ENCODE data around the gene ZNF556.

ZNF556 gene

DNA sequence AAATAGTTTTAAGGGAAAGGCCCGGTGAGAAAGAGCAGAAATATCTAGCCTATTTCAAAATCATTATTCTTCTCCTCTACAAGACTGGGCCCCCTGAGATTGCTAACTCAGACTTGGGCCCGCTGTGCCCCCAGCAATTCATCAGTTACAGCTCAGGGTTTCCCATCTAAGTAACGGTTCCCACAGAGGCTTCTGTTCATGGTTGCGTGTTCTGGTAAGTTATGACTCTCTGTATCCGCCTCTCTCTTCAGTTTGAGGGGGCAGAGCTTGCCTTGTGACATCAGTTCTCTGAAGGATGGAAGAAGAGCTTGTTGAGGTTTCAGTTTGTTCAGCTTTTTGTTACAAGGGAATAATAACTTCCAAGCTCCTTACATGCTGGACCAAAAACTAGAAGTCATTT is 45.2 kb downstream of the ZNF556 start:
- Histone ChIP-seq H3K27ac (ENCODE audit: low read depth, low read length, severe bottlenecking) (no peak overlapping the region), H3K4me3 (ENCODE audit: extremely low read depth, insufficient read depth, low read length, poor library complexity, severe bottlenecking) (no peak overlapping the region), H3K4me1 (ENCODE audit: control insufficient read depth, insufficient read depth, low read length, poor library complexity, severe bottlenecking) (no peaks in the 10 kb centered on the region), H3K9me3 (ENCODE audit: control insufficient read depth, low read length) (peaks cover 19% of the 10 kb centered on the region), H3K36me3 (ENCODE audit: control insufficient read depth, insufficient read depth, low read length) (peaks cover 20% of the 10 kb centered on the region)
- WGBS, 2 experiments (ENCODE audit: insufficient coverage in 2 of 2), result 89 to 95% methylated on average over 4 of the region's 5 CpGs

DNA sequence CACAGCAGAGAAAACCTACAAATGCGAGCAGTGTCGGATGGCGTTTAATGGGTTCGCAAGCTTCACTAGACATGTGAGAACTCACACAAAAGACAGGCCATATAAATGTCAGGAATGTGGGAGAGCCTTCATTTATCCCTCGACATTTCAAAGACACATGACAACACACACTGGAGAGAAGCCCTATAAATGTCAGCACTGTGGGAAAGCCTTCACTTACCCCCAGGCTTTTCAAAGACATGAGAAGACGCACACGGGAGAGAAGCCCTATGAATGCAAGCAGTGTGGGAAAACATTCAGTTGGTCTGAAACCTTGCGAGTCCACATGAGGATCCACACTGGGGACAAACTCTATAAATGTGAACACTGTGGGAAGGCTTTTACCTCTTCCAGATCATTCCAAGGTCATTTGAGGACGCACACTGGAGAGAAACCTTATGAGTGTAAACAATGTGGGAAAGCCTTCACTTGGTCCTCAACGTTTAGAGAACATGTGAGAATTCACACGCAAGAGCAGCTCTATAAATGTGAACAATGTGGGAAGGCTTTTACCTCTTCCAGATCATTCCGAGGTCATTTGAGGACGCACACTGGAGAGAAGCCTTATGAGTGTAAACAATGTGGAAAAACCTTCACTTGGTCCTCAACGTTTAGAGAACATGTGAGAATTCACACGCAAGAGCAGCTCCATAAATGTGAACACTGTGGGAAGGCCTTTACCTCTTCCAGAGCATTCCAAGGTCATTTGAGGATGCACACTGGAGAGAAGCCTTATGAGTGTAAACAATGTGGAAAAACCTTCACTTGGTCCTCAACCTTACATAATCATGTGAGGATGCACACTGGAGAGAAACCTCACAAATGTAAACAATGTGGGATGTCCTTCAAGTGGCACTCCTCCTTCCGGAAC is 50.4 kb downstream of the ZNF556 start:
- peaks cover 45% of the 10 kb centered on the region for H3K36me3 ChIP-seq (ENCODE audit: control insufficient read depth, insufficient read depth, low read length)
- WGBS, 2 experiments (ENCODE audit: insufficient coverage in 2 of 2), result 96% methylated on average over 15 to 16 of the region's 16 CpGs
- no peaks in the 10 kb centered on the region for H3K4me1 ChIP-seq (ENCODE audit: control insufficient read depth, insufficient read depth, low read length, poor library complexity, severe bottlenecking)
- peaks cover 18% of the 10 kb centered on the region for H3K9me3 ChIP-seq (ENCODE audit: control insufficient read depth, low read length)
- H3K4me3 ChIP-seq (ENCODE audit: extremely low read depth, insufficient read depth, low read length, poor library complexity, severe bottlenecking), result no peak overlapping the region
- H3K27ac ChIP-seq (ENCODE audit: low read depth, low read length, severe bottlenecking), result no peak overlapping the region

DNA sequence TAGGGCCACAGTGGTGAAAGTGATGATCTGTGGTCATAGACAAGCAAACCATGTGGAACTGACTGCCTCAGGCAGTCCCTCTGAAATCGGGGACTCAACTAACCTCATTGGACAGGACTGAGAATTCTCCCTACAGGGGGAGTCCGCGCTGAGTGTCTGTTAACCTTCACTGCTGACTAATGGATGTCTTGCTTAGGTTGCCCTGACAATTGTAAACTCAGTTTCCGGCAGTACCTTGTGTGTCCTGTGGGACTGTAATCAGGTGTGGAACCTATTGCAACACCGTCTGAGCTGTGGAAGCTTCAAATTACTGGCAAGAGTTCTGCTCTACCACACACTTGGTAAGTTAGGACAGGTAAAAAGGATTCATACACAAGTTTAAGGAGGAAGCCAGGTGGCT is 55.9 kb downstream of the ZNF556 start:
- Histone ChIP-seq H3K9me3 (ENCODE audit: control insufficient read depth, low read length) (peaks cover 5% of the 10 kb centered on the region), H3K4me1 (ENCODE audit: control insufficient read depth, insufficient read depth, low read length, poor library complexity, severe bottlenecking) (no peaks in the 10 kb centered on the region), H3K36me3 (ENCODE audit: control insufficient read depth, insufficient read depth, low read length) (peaks cover 18% of the 10 kb centered on the region), H3K4me3 (ENCODE audit: extremely low read depth, insufficient read depth, low read length, poor library complexity, severe bottlenecking) (no peak overlapping the region), H3K27ac (ENCODE audit: low read depth, low read length, severe bottlenecking) (no peak overlapping the region)
- 78% methylated on average over 5 of the region's 5 CpGs; no CpG with 5 or more reads in 1 of the 2 experiments for WGBS, 2 experiments (ENCODE audit: insufficient coverage in 2 of 2)

DNA sequence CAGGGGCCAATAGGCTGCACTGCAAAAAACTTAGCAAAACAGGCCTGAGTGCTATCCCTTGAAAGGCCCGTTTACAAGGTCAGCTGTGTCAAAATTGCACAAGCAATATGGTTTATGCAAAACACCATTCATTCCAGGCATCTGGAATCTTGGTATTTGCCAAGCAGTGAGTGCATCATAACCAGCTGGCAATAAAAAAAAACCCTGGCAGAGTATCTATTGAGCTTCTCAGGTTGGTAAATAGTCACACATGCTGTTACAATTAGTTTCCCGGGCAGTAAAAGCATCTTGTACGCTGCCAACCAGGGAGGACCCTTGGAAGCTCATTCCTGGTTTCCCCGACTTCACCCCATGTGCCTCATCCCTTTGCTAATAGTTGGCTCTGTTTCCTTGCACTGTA is 56.4 kb downstream of the ZNF556 start:
- Histone ChIP-seq H3K4me1 (ENCODE audit: control insufficient read depth, insufficient read depth, low read length, poor library complexity, severe bottlenecking) (no peaks in the 10 kb centered on the region), H3K36me3 (ENCODE audit: control insufficient read depth, insufficient read depth, low read length) (peaks cover 14% of the 10 kb centered on the region), H3K9me3 (ENCODE audit: control insufficient read depth, low read length) (no peaks in the 10 kb centered on the region), H3K4me3 (ENCODE audit: extremely low read depth, insufficient read depth, low read length, poor library complexity, severe bottlenecking) (no peak overlapping the region), H3K27ac (ENCODE audit: low read depth, low read length, severe bottlenecking) (no peak overlapping the region)
- 63 to 90% methylated on average over 3 to 4 of the region's 4 CpGs for WGBS, 2 experiments (ENCODE audit: insufficient coverage in 2 of 2)

DNA sequence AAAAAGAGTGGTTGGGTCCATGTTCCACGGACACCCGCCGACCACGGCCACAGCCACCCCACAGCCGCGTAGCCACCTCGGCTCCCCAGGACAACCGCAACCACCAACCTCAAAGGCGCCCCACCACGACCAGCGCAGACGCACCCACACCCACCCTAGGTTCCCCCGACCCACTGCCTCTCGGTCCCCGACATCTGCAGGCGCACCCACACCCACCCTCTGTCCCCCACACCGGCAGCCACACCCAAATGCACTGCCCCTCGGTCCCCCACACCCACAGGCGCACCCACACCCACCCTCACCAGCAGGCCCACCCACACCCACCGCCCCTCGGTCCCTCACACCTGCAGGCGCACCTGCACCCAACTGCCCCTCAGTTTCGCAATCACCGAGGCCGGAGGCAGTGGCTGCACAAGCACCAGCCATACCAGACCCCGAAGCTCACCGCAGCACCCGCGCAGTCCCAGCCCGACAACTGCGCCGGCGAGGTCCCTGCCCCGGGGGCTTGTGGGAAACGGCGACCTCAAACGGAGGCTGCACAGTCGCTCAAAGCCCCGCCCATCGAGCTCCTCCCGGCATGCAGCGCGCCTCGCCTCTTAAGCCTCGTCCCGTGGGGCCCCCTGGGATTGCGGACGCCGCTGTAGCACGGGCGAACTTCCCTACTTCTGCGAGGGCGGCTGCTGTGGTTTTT is 59.4 kb downstream of the ZNF556 start:
- H3K4me1 ChIP-seq (ENCODE audit: control insufficient read depth, insufficient read depth, low read length, poor library complexity, severe bottlenecking), result no peaks in the 10 kb centered on the region
- H3K9me3 ChIP-seq (ENCODE audit: control insufficient read depth, low read length), result peaks cover 5% of the 10 kb centered on the region
- H3K36me3 ChIP-seq (ENCODE audit: control insufficient read depth, insufficient read depth, low read length), result peaks cover 6% of the 10 kb centered on the region
- H3K4me3 ChIP-seq (ENCODE audit: extremely low read depth, insufficient read depth, low read length, poor library complexity, severe bottlenecking), result no peak overlapping the region
- WGBS, 2 experiments (ENCODE audit: insufficient coverage in 2 of 2), result 95 to 97% methylated on average over 28 to 34 of the region's 53 CpGs
- H3K27ac ChIP-seq (ENCODE audit: low read depth, low read length, severe bottlenecking), result no peak overlapping the region

DNA sequence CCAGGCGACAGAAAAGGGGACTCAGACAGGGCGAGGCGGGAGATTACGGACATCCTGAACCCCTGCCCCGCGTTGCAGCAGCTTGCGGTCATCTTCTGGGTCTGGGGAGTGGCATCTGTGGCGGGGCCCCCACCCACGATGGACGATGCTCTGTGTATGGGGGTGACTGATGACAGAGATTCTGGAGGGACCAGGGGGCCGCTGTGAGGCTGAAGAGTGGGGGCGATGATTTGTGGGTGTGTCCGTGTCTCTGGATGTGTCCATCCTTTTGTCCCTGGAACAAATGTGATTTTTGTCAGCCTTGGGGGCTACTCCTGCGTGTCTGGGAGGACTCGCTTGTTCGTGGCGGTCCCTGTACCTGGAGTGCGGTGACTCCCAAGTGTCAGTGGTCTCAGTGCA is 59.9 kb downstream of the ZNF556 start:
- Histone ChIP-seq H3K9me3 (ENCODE audit: control insufficient read depth, low read length) (peaks cover 5% of the 10 kb centered on the region), H3K4me1 (ENCODE audit: control insufficient read depth, insufficient read depth, low read length, poor library complexity, severe bottlenecking) (no peaks in the 10 kb centered on the region), H3K36me3 (ENCODE audit: control insufficient read depth, insufficient read depth, low read length) (peaks cover 8% of the 10 kb centered on the region), H3K4me3 (ENCODE audit: extremely low read depth, insufficient read depth, low read length, poor library complexity, severe bottlenecking) (no peak overlapping the region), H3K27ac (ENCODE audit: low read depth, low read length, severe bottlenecking) (no peak overlapping the region)
- 97 to 99% methylated on average over 12 to 14 of the region's 18 CpGs for WGBS, 2 experiments (ENCODE audit: insufficient coverage in 2 of 2)

All from mesodermal cell (in vitro differentiated cells).